BLaER1 treated with 17β-estradiol and CSF1 and Interleukin-3, amounts not matched to agents 10 nM and 100 nM (cell line): ENCODE results near the gene C10orf95.
A peak's percentile ranks its signal among the peaks of the same experiment; 100 is the strongest.

Experiments used
- H3K27ac ChIP-seq, 11 experiments: shearing (Covaris generic); formaldehyde crosslinking; 2 replicates each; pipeline ENCODE4 v1.8.1; 2022
- H3K27me3 ChIP-seq, 11 experiments: shearing (Covaris generic); formaldehyde crosslinking; 2 replicates each; pipeline ENCODE4 v1.8.1; 2022
- H3K36me3 ChIP-seq, 11 experiments: shearing (Covaris generic); formaldehyde crosslinking; 2 replicates each; pipeline ENCODE4 v1.8.1; 2022
- H3K4me1 ChIP-seq, 10 experiments: shearing (Covaris generic); formaldehyde crosslinking; 2 replicates each; pipeline ENCODE4 v1.8.1; 2022
- H3K4me2 ChIP-seq, 11 experiments: shearing (Covaris generic); formaldehyde crosslinking; 2 replicates each; pipeline ENCODE4 v1.8.1; 2022
- H3K4me3 ChIP-seq, 10 experiments: shearing (Covaris generic); formaldehyde crosslinking; 2 replicates each; pipeline ENCODE4 v1.8.1; 2022
- H3K9ac ChIP-seq, 11 experiments: shearing (Covaris generic); formaldehyde crosslinking; 2 replicates each; pipeline ENCODE4 v1.8.1; 2022
- H3K9me3 ChIP-seq, 11 experiments: shearing (Covaris generic); formaldehyde crosslinking; replicated peaks in 1 of 11; 2 replicates each; pipeline ENCODE4 v1.8.1; 2022
- H4K20me1 ChIP-seq, 11 experiments: shearing (Covaris generic); formaldehyde crosslinking; 2 replicates each; pipeline ENCODE4 v1.8.1; 2022
- Cebpa-rat ChIP-seq, 11 experiments: shearing (Covaris generic); IDR thresholded peaks; 2 replicates each; pipeline ENCODE4 v1.8.1; 2022

Gene C10orf95

GRCh38 chr10:102414749-102415148 is 36.6 kb downstream of the C10orf95 start:
- no peak overlapping the region for H3K4me3 ChIP-seq
- no peaks in the 10 kb centered on the region for H3K9me3 ChIP-seq
- no peak overlapping the region for H3K27ac ChIP-seq
- H3K9ac ChIP-seq = no peak overlapping the region
- peaks cover 19 to 34% (median 22%) of the 10 kb centered on the region in 10 experiments for H3K4me1 ChIP-seq
- no peaks in the 10 kb centered on the region for H3K36me3 ChIP-seq
- H3K27me3 ChIP-seq = peaks cover 57 to 100% (median 98%) of the 10 kb centered on the region in 11 experiments
- no peak for TF ChIP-seq Cebpa-rat (IDR thresholded peaks at IDR 0.05)
- H4K20me1 ChIP-seq = peaks cover 0 to 63% (median 0%) of the 10 kb centered on the region in 11 experiments; a peak in 9 of 22 replicates
- H3K4me2 ChIP-seq = peak overlapping the region in 3 of 11 experiments; percentile 18 to 63 (median 35); a peak in 5 of 22 replicates

DNA sequence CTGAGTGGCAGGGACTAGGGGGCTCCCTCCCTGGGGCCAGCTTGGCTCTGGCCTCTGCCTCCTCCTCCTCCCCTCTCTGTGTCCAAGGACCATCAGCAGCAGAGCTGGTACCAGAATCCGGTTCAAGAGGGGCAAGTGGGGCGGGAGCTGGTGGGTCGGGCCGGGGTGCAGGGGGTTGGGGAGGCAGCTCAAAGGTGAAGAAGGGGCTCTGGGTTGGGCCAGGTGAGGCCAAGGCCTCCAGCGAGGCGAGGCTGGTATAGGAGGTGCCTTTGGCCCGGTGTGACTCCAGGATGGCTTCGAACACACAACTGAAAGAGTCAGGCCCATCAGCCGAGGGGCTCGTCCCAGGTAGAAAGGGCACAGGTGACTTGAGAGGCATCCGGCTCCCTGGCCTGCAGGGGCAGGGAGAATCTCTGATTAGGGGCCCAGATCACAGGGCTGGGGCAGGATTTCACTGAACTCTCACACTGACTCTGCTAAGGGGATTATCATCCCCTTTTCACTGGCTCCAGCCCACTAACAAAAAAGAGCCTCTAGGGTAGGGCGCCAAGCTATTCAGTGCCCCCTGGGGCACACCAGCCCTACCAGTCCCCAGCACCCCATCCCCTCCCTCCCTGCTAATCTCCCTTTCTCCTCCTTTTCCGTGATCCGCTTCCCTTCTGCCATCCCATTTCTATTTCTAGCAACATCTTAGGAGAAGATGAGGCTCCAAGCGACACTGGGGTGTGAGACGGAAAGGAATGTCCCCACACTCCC is 37.4 kb downstream of the C10orf95 start:
- Histone ChIP-seq H4K20me1 (peaks cover 0 to 68% (median 0%) of the 10 kb centered on the region in 11 experiments; a peak in 9 of 22 replicates), H3K27me3 (peaks cover 59 to 100% (median 98%) of the 10 kb centered on the region in 11 experiments), H3K4me3 (no peak overlapping the region), H3K4me2 (peak overlapping the region in 3 of 11 experiments; percentile 18 to 63 (median 35); a peak in 6 of 22 replicates), H3K27ac (no peak overlapping the region), H3K36me3 (no peaks in the 10 kb centered on the region), H3K9ac (no peak overlapping the region), H3K4me1 (peaks cover 11 to 26% (median 14%) of the 10 kb centered on the region in 10 experiments), H3K9me3 (no peaks in the 10 kb centered on the region)
- TF ChIP-seq Cebpa-rat (IDR thresholded peaks at IDR 0.05) = no peak

DNA sequence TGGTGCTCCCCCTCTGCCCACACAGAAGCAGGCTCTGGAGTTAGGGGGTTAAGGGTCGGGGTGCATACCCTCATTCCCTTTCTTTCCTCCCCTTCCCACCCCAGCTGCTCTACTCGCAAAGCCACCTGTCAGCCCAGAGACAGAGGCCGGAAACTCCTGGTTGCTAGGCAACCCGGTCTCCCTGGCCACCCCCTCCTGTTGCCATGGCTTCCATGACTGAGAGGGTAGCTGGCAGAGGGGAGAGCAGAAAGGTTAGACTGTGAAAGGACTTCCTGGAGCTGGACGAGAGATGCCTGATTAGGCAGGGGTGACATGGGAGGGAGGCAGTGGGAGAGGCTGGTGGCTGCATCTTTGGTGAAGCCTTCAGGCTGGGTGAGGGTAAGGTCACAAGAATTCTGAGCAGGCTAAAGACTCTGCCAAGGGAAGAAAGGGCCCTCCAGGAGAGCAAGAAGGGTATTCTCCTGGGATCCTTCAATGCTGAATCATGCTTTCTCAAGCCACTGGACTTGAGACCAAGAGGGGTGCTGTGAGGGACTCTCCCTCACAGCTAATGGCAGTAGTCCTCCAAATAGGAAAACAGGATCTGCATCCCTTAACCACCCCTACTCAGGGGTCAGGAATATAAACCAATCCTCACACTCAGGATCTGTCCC is 38.2 kb downstream of the C10orf95 start:
- H3K27me3 ChIP-seq = peaks cover 60 to 100% (median 98%) of the 10 kb centered on the region in 11 experiments

DNA sequence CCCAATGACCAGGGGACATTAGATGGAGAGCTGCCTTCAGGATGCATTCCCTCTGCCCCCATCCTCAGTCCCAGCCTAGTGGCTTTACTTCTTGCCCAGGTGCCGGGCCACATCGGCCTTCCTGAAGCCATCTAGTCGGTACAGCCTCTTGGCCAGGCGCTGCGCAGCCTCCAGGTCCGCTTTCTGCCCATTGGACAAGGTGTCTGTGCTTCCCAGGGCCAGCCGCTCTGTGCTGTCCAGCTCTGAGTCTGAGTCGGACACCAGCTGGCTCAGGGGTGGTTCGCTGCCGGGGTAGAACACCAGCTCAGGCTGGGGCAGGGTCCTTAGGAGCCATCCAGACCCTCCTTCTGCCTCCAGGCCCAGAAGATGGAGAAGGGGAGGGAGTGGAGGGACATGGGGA is 39.0 kb downstream of the C10orf95 start:
- peaks cover 0 to 75% (median 0%) of the 10 kb centered on the region in 11 experiments; a peak in 9 of 22 replicates for H4K20me1 ChIP-seq
- H3K4me1 ChIP-seq = peaks cover 9 to 30% (median 12%) of the 10 kb centered on the region in 10 experiments
- H3K4me3 ChIP-seq = no peak overlapping the region
- no peak overlapping the region for H3K9ac ChIP-seq
- no peaks in the 10 kb centered on the region for H3K9me3 ChIP-seq
- peaks cover 59 to 100% (median 98%) of the 10 kb centered on the region in 11 experiments for H3K27me3 ChIP-seq
- no peaks in the 10 kb centered on the region for H3K36me3 ChIP-seq
- no peak for TF ChIP-seq Cebpa-rat (IDR thresholded peaks at IDR 0.05)
- no peak overlapping the region for H3K27ac ChIP-seq
- peak overlapping the region in 2 of 11 experiments; percentile 38 to 58; a peak in 2 of 22 replicates for H3K4me2 ChIP-seq

More for the DNA sequence above, 38.2 kb downstream of the C10orf95 start:
- Histone ChIP-seq H4K20me1 (peaks cover 0 to 68% (median 0%) of the 10 kb centered on the region in 11 experiments; a peak in 9 of 22 replicates), H3K4me1 (peaks cover 9 to 24% (median 13%) of the 10 kb centered on the region in 10 experiments), H3K27ac (no peak overlapping the region), H3K9ac (peak overlapping the region in 2 of 11 experiments; percentile 9 to 23; a peak in 1 of 22 replicates), H3K9me3 (no peaks in the 10 kb centered on the region), H3K4me3 (no peak overlapping the region), H3K4me2 (peak overlapping the region in 9 of 11 experiments; percentile 32 to 65 (median 48); a peak in 18 of 22 replicates), H3K36me3 (no peaks in the 10 kb centered on the region)
- TF ChIP-seq Cebpa-rat (IDR thresholded peaks at IDR 0.05) = no peak

- Histone ChIP-seq H3K36me3 (no peaks in the 10 kb centered on the region), H3K4me1 (peaks cover 9 to 26% (median 11%) of the 10 kb centered on the region in 10 experiments), H3K4me2 (no peak overlapping the region), H3K27me3 (peaks cover 56 to 100% (median 95%) of the 10 kb centered on the region in 11 experiments), H3K4me3 (no peak overlapping the region), H4K20me1 (peaks cover 0 to 75% (median 0%) of the 10 kb centered on the region in 11 experiments; a peak in 8 of 22 replicates), H3K27ac (no peak overlapping the region), H3K9me3 (no peaks in the 10 kb centered on the region), H3K9ac (no peak overlapping the region)
- TF ChIP-seq Cebpa-rat (IDR thresholded peaks at IDR 0.05) = no peak
Observed at GRCh38 chr10:102411341-102412255, 39.7 kb downstream of the C10orf95 start.

DNA sequence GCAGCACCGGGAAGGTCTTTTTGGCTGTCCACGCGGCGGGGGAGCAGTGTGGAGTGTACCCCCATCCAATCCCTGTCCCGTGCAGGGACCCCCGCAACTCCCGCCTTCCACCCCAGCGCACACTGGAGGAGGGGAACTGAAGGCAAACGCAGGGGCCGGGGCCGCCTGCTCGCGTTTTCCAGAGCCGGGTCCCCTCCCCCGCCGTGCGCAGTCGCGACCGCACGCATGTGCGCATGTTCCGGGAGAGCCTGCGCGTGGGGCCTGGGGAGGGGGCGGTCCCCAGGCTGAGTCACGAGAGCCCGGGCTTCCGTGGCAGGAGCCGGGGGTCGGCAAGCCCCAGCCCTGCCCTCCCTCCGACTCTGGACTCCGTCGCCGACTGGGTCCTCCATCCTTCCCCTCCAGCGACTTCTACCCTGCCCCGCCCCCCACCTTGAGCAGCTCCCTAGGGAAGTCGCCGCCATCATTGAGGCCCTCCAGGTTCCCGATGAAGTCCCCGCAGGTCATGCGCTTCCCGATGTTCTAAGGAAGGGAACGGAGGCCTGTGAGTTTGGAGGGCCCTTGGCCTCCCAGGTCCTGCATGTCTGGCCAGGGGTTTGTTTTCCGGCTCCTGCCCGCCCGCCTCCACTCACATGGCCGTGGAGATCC is 40.8 kb downstream of the C10orf95 start:
- Histone ChIP-seq H3K9me3 (no peaks in the 10 kb centered on the region), H3K27ac (no peak overlapping the region), H3K9ac (no peak overlapping the region), H3K4me2 (no peak overlapping the region), H3K4me1 (peaks cover 9 to 26% (median 11%) of the 10 kb centered on the region in 10 experiments), H3K36me3 (no peaks in the 10 kb centered on the region), H4K20me1 (peaks cover 0 to 64% (median 0%) of the 10 kb centered on the region in 11 experiments; a peak in 9 of 22 replicates), H3K4me3 (no peak overlapping the region), H3K27me3 (peaks cover 56 to 90% (median 85%) of the 10 kb centered on the region in 11 experiments)
- TF ChIP-seq Cebpa-rat (IDR thresholded peaks at IDR 0.05) = no peak

GRCh38 chr10:102409604-102410428 is 41.5 kb downstream of the C10orf95 start:
- peaks cover 9 to 23% (median 11%) of the 10 kb centered on the region in 10 experiments for H3K4me1 ChIP-seq
- H3K36me3 ChIP-seq = no peaks in the 10 kb centered on the region
- H3K9me3 ChIP-seq = no peaks in the 10 kb centered on the region
- H3K4me3 ChIP-seq = no peak overlapping the region
- no peak for TF ChIP-seq Cebpa-rat (IDR thresholded peaks at IDR 0.05)
- no peak overlapping the region for H3K27ac ChIP-seq
- H3K9ac ChIP-seq = no peak overlapping the region
- H3K4me2 ChIP-seq = no peak overlapping the region
- peaks cover 56 to 83% (median 77%) of the 10 kb centered on the region in 11 experiments for H3K27me3 ChIP-seq
- H4K20me1 ChIP-seq = peaks cover 0 to 61% (median 0%) of the 10 kb centered on the region in 11 experiments; a peak in 9 of 22 replicates
